Heart left ventricle (tissue), 16 donors: Measurements from ENCODE around the gene KRT7. TPM values are rescaled to one million over a fixed set of nuclear protein-coding genes. Genes with fewer than 3 reads are reported as not detected.

ENCODE experiments used
- ATAC-seq, 4 donors: fragments of 200-7000 bp; cut with Tn5 transposase; one replicate each; pipeline ENCODE4 v1.9.1; 2020 to 2022; ENCODE audit warnings: moderate library complexity in 4 of 4, mild to moderate bottlenecking in 3 of 4, moderate number of reproducible peaks in 1 of 4
- DNase-seq, 5 donors: peaks; one replicate each; pipeline ENCODE4 v3.0.0-alpha.2; 2020
- H3K27ac ChIP-seq, 12 donors: fragments of 200-600 bp; sonication (generic) in 4 of 12; one replicate each; pipeline versions ENCODE4 v1.5.0 to v1.8.0; 2016 to 2022; ENCODE audit warnings: mild to moderate bottlenecking in 2 of 12
- H3K27me3 ChIP-seq, 9 donors: fragments of 200-600 bp; sonication (generic) in 2 of 9; one replicate each; pipeline versions ENCODE4 v1.5.1 to v1.8.0; 2016 to 2022; ENCODE audit warnings: mild to moderate bottlenecking in 3 of 9
- H3K36me3 ChIP-seq, 9 donors: fragments of 200-600 bp; sonication (generic) in 2 of 9; one replicate each; pipeline versions ENCODE4 v1.5.0 to v1.8.0; 2018 to 2022; ENCODE audit warnings: mild to moderate bottlenecking in 2 of 9
- H3K4me1 ChIP-seq, 12 donors: fragments of 200-600 bp; sonication (generic) in 4 of 12; one replicate each; pipeline versions ENCODE4 v1.5.0 to v1.8.0; 2016 to 2022; ENCODE audit warnings: mild to moderate bottlenecking in 3 of 12
- H3K4me3 ChIP-seq, 12 donors: fragments of 200-600 bp; sonication (generic) in 4 of 12; one replicate each; pipeline versions ENCODE4 v1.5.0 to v1.8.0; 2017 to 2022; ENCODE audit warnings: mild to moderate bottlenecking in 9 of 12, moderate library complexity in 4 of 12
- H3K9me3 ChIP-seq, 12 donors: fragments of 200-600 bp; sonication (generic) in 4 of 12; one replicate each; pipeline versions ENCODE4 v1.5.0 to v1.8.0; 2016 to 2022; ENCODE audit warnings: mild to moderate bottlenecking in 1 of 12
- CTCF ChIP-seq, 12 donors: fragments of 200-600 bp; sonication (generic) in 4 of 12; IDR thresholded peaks; one replicate each; pipeline versions ENCODE4 v1.5.0 to v1.8.0; 2018 to 2022; ENCODE audit warnings: antibody characterized with exemption in 12 of 12, mild to moderate bottlenecking in 5 of 12
- POLR2A ChIP-seq, 2 donors: fragments of 450-650 bp; IDR thresholded peaks; one replicate each; pipeline ENCODE4 v1.6.1; 2017; ENCODE audit warnings: antibody characterized with exemption in 2 of 2, mild to moderate bottlenecking in 2 of 2, moderate library complexity in 2 of 2
- WGBS, 4 donors: extraction: QIAGEN DNeasy Blood & Tissue Kit in 2 of 4; methylation state at CpG; one replicate each; pipeline versions ENCODE4 v1.1.5 to v1.1.7; 2013 to 2018; 5-methylcytosine and 5-hydroxymethylcytosine counted together
- intact Hi-C, 10 donors: fragments of 100-400 bp; cut with DNase I; formaldehyde crosslinking; loops; one replicate each; pipeline versions ENCODE4 v1.11.1 to v1.14.2; 2022
- polyA plus RNA-seq, 2 donors: library from polyadenylated mRNA; stranded (reverse); fragments of 200-250 nt; gene quantifications; one replicate each; pipeline ENCODE4 v1.2.3, GENCODE V29; 2013
- total RNA-seq, 9 donors: library from RNA; depleted of rRNA in 2 of 9; stranded (reverse); fragments of >200 nt in 2 of 9; fragmentation: NEBNext Ultra II Directional in 3 of 9; extraction: Animal tissue kit (Norgen Biotek cat#: 25700) in 3 of 9; gene quantifications; one replicate each; pipeline versions ENCODE4 v1.1.0 to v1.2.4, GENCODE V29; 2016 to 2023
- donor health status: ischemic (EF 13 %, LVEDD 7.1; RV severe dilation, severe dysfunction).
- donor health status: healthy with polysubstance abuse.
- donor health status: DM: no; HTN: yes; CAD: no.
- donor health status: DM: no; HTN: no; CAD: no.
- donor health status: ischemic (EF 25% LVEDD 6.9; RV normal size, moderate dysfunction).
- donor health status: ischemic (EF 25% LVEDD 5.7; RV mildly dilated, moderate dysfunction).
- donor health status: healthy.
- donor health status: DM: yes; HTN: yes; CAD: no.
- donor health status: ischemic (EF 35%, LVEDD 5.7; RV mildly dilated, moderate dysfunction).
- donor health status: nonischemic (EF 11% LVEDD 7.7; RV severe dilation, severe dysfunction).
- donor health status: DM: yes; HTN: yes; CAD: no.
- donor health status: PGD.
- donor health status: ischemic (EF 29% LVEDD 5.4; RV normal size, mild dysfunction).
- donor health status: nonischemic (EF 23%, LVEDD 6.1; RV moderate dilation, normal function).

Gene KRT7
- total and polyA plus RNA-seq, 11 donors, result 0.20 to 56.7 (median 3.1) TPM; not detected in 3

GRCh38 chr12:52217223-52217622, 15.8 kb upstream of the KRT7 start:
- WGBS, 4 donors, result 22 to 46% (median 31%) methylated on average over 5 of the region's 5 CpGs
- TF ChIP-seq CTCF (IDR thresholded peaks at IDR 0.05) (no peak), POLR2A (IDR thresholded peaks at IDR 0.05) (no peak)
- H3K27ac ChIP-seq, result peak overlapping the region in 5 of 12 donors; percentile 2 to 42 (median 11)

GRCh38 chr12:52218001-52218400, 15.0 kb upstream of the KRT7 start:
- 78 to 85% (median 80%) methylated on average over 4 of the region's 4 CpGs for WGBS, 4 donors
- TF ChIP-seq POLR2A (IDR thresholded peaks at IDR 0.05) (no peak), CTCF (IDR thresholded peaks at IDR 0.05) (no peak)
- intact Hi-C loops, result loop anchor here in 1 of 10 donors (5.0 kb wide), 1 partner anchor 59 kb away; no protein-coding TSS in a partner anchor

More at GRCh38 chr12:52217223-52217622, 15.8 kb upstream of the KRT7 start:
- H3K9me3 ChIP-seq, result no peaks in the 10 kb centered on the region
- H3K4me1 ChIP-seq, result peaks cover 0 to 23% (median 2%) of the 10 kb centered on the region in 12 donors
- H3K36me3 ChIP-seq, result no peaks in the 10 kb centered on the region
- DNase-seq, result peak; percentile 57 to 80 (median 71)
- intact Hi-C loops, result loop anchor here in 1 of 10 donors (5.0 kb wide), 1 partner anchor 60 kb away; no protein-coding TSS in a partner anchor
- H3K27me3 ChIP-seq, result peaks cover 0 to 20% (median 5%) of the 10 kb centered on the region in 9 donors
- ATAC-seq, result peak; percentile 30 to 75 (median 51)
- H3K4me3 ChIP-seq, result no peak overlapping the region

GRCh38 chr12:52220477-52220876, 12.6 kb upstream of the KRT7 start:
- ATAC-seq (no peak), DNase-seq (peak in 2 of 5 donors; percentile 6 to 26)
- intact Hi-C loops, result loop anchor here in 2 of 10 donors (5.0 to 10.0 kb wide), 2 partner anchors 54 to 57 kb away; partner anchors contain the start of gene KRT86 (in 1 of the 2)
- Histone ChIP-seq H3K36me3 (no peaks in the 10 kb centered on the region), H3K27ac (no peak overlapping the region), H3K9me3 (no peaks in the 10 kb centered on the region), H3K27me3 (peaks cover 0 to 27% (median 5%) of the 10 kb centered on the region in 9 donors), H3K4me3 (no peak overlapping the region), H3K4me1 (peaks cover 0 to 21% (median 0%) of the 10 kb centered on the region in 12 donors)
- no peak for TF ChIP-seq CTCF (IDR thresholded peaks at IDR 0.05)
- TF ChIP-seq POLR2A (IDR thresholded peaks at IDR 0.05), result no peak
- WGBS, 4 donors, result 78 to 89% (median 88%) methylated on average over 3 of the region's 3 CpGs

More at GRCh38 chr12:52218001-52218400, 15.0 kb upstream of the KRT7 start:
- H3K4me3 ChIP-seq, result no peak overlapping the region
- H3K27me3 ChIP-seq, result peaks cover 0 to 22% (median 5%) of the 10 kb centered on the region in 9 donors
- peaks cover 0 to 23% (median 2%) of the 10 kb centered on the region in 12 donors for H3K4me1 ChIP-seq
- ATAC-seq (no peak), DNase-seq (no peak)
- H3K27ac ChIP-seq, result peak overlapping the region in 1 of 12 donors; percentile 37
- no peaks in the 10 kb centered on the region for H3K36me3 ChIP-seq
- H3K9me3 ChIP-seq, result no peaks in the 10 kb centered on the region

- TF ChIP-seq CTCF (IDR thresholded peaks at IDR 0.05) (no peak), POLR2A (IDR thresholded peaks at IDR 0.05) (no peak)
These were observed 11.8 kb upstream of the KRT7 start for GRCh38 chr12:52221070-52221781.

More at GRCh38 chr12:52221070-52221781, 11.8 kb upstream of the KRT7 start:
- intact Hi-C loops, result loop anchor here in 2 of 10 donors (5.0 to 10.0 kb wide), 2 partner anchors 54 to 56 kb away; partner anchors contain the start of gene KRT86 (in 1 of the 2)
- no peak for DNase-seq
- H3K27me3 ChIP-seq, result peaks cover 0 to 27% (median 5%) of the 10 kb centered on the region in 9 donors
- H3K9me3 ChIP-seq, result no peaks in the 10 kb centered on the region
- no peaks in the 10 kb centered on the region for H3K36me3 ChIP-seq
- no peak overlapping the region for H3K4me3 ChIP-seq
- no peak for ATAC-seq
- no peak overlapping the region for H3K27ac ChIP-seq
- peaks cover 0 to 21% (median 0%) of the 10 kb centered on the region in 12 donors for H3K4me1 ChIP-seq
- WGBS, 4 donors, result 71 to 81% (median 73%) methylated on average over 4 of the region's 4 CpGs
